ENCODE measurements around the gene CXCR5. TPM values are rescaled to one million over a fixed set of nuclear protein-coding genes. Genes with fewer than 3 reads are reported as not detected.

CXCR5 gene
- total RNA-seq, 3 donors from 2014 or later, result 0.12 to 0.23 TPM; not detected in 1

- Histone ChIP-seq H3K36me3 (ENCODE audit: low read depth) (no peaks in the 10 kb centered on the region), H3K4me1 (ENCODE audit: low read depth) (peaks cover 71% of the 10 kb centered on the region), H3K4me3 (no peak overlapping the region), H3K9me3 (no peaks in the 10 kb centered on the region)
- no peak for TF ChIP-seq CTCF (IDR thresholded peaks at IDR 0.05)
- peak; percentile 6 for ATAC-seq
- peak; percentile 48 to 82 (median 77) for DNase-seq
- intact Hi-C loops (cut with DNase I, micrococcal nuclease), result no loop called here
Observed at GRCh38 chr11:118910309-118911112, 26.8 kb downstream of the CXCR5 start.

- ATAC-seq, result peak; percentile 15
- TF ChIP-seq CTCF (IDR thresholded peaks at IDR 0.05), result no peak
- H3K4me1 ChIP-seq (ENCODE audit: low read depth), result peaks cover 79% of the 10 kb centered on the region
- intact Hi-C loops (cut with DNase I, micrococcal nuclease), result no loop called here
- H3K4me3 ChIP-seq, result no peak overlapping the region
- no peaks in the 10 kb centered on the region for H3K9me3 ChIP-seq
- DNase-seq, result peak; percentile 59 to 69 (median 69)
- no peaks in the 10 kb centered on the region for H3K36me3 ChIP-seq (ENCODE audit: low read depth)
Observed at GRCh38 chr11:118911113-118911879, 27.6 kb downstream of the CXCR5 start.

GRCh38 chr11:118911880-118912741, 28.4 kb downstream of the CXCR5 start:
- peak; percentile 68 to 90 (median 82) for DNase-seq
- peak; percentile 48 for ATAC-seq
- intact Hi-C loops (cut with DNase I, micrococcal nuclease), result no loop called here
- Histone ChIP-seq H3K36me3 (ENCODE audit: low read depth) (no peaks in the 10 kb centered on the region), H3K4me3 (no peak overlapping the region), H3K4me1 (ENCODE audit: low read depth) (peaks cover 85% of the 10 kb centered on the region), H3K9me3 (no peaks in the 10 kb centered on the region)
- no peak for TF ChIP-seq CTCF (IDR thresholded peaks at IDR 0.05)

GRCh38 chr11:118912742-118913410, 29.2 kb downstream of the CXCR5 start:
- H3K4me1 ChIP-seq (ENCODE audit: low read depth), result peaks cover 87% of the 10 kb centered on the region
- no peak for TF ChIP-seq CTCF (IDR thresholded peaks at IDR 0.05)
- intact Hi-C loops (cut with DNase I, micrococcal nuclease), result no loop called here
- DNase-seq, result peak; percentile 50 to 72 (median 59)
- no peaks in the 10 kb centered on the region for H3K36me3 ChIP-seq (ENCODE audit: low read depth)
- ATAC-seq, result peak; percentile 26
- H3K9me3 ChIP-seq, result no peaks in the 10 kb centered on the region
- H3K4me3 ChIP-seq, result no peak overlapping the region
